ENCODE data around the gene BCL6B.

BCL6B gene

DNA sequence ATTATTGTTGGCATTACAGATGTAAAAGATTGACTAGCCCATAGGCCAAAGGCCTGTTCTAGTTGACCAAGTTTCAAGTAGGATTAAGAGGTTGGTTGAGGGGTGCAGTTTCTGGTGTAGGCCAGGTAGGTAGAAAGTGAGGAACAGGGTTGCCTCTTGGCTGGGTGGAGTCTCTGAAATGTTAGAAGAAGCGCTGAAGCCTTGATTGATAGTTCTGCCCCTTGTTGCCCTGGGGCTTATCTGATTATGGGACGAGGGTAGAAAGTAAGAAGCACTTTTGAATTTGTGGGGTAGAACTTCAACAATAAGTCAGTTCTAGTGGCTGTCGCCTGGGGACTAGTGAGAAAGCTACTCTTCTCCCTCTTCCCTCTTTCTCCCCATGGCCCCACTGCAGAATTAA is 6.2 kb downstream of the BCL6B start:
- TF ChIP-seq FOXP2 (optimal IDR thresholded peaks at IDR 0.05; ENCODE audit: control extremely low read depth, extremely low read length, insufficient read depth) (no peak), EZH2 (IDR thresholded peaks at IDR 0.05) (no peak), POLR2AphosphoS5 (IDR thresholded peaks at IDR 0.05; ENCODE audit: borderline replicate concordance, low read depth, low read length) (no peak)
- no peak overlapping the region for H3K9ac ChIP-seq (ENCODE audit: insufficient read length)
- DNase-seq (ENCODE audit: low read depth, low spot score) = no peak
- H3K4me3 ChIP-seq = no peak overlapping the region
- peak overlapping the region; percentile 44 for H3K27ac ChIP-seq
- H3K9me3 ChIP-seq (ENCODE audit: low read depth, low read length) = no peaks in the 10 kb centered on the region
- H3K36me3 ChIP-seq (ENCODE audit: insufficient read depth, low read length) = no peaks in the 10 kb centered on the region

DNA sequence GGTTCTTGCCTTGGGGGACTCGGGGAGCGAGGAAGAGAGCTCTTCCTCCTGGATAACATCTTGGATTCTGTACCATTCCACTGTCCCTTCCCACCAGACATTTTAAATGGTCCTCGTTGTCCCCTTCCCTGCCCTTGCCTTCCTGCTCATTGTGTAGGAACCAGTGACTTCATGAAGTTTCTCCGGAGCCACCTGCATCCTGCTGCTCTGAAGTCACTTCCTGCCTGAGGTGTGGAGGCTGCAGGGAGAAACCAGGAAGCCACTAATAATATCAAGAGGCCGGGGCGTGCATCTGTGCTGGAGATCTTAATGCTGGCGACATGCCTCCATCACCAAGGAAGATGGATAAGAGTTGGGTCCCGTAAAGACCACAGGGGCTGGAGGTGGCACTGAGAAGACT is 6.8 kb downstream of the BCL6B start:
- Histone ChIP-seq H3K4me3 (no peak overlapping the region), H3K9ac (ENCODE audit: insufficient read length) (no peak overlapping the region), H3K9me3 (ENCODE audit: low read depth, low read length) (no peaks in the 10 kb centered on the region), H3K36me3 (ENCODE audit: insufficient read depth, low read length) (no peaks in the 10 kb centered on the region), H3K27ac (peak overlapping the region; percentile 44)
- DNase-seq (ENCODE audit: low read depth, low spot score) = no peak
- TF ChIP-seq EZH2 (IDR thresholded peaks at IDR 0.05) (no peak), POLR2AphosphoS5 (IDR thresholded peaks at IDR 0.05; ENCODE audit: borderline replicate concordance, low read depth, low read length) (no peak), FOXP2 (optimal IDR thresholded peaks at IDR 0.05; ENCODE audit: control extremely low read depth, extremely low read length, insufficient read depth) (no peak)

DNA sequence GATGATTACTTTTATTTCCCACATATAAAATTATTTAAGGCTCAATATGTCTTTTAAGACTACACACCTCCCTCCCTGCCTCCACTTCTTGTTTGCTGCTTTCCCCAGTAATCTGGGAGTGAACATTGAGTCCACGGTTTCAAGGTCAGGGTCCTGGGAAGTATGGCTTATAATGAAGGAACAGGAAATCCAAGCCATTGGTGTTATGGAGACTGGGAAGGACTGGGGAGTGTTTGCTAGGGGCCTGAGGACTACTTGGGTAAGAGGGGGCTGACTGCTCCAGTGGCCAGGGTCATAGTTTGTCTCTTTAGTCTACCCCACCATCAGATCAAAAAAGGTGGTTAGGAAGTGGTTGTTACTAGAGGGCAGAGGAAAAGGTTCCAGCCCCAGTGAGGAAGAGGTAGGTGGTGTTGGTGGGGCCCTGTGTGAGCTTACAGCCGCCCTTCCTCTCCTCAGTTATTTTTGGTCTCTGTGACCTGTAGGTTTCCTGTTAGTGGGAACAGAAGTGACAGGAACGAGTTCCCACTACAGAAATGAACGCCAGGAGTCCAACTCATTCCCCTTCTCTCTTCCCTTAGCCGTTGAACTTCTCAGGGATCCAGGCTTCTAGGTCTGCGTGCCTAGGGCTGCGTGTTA is 12.2 kb downstream of the BCL6B start:
- peak overlapping the region; percentile 94 for H3K4me3 ChIP-seq
- no peaks in the 10 kb centered on the region for H3K9me3 ChIP-seq (ENCODE audit: low read depth, low read length)
- no peak for TF ChIP-seq EZH2 (IDR thresholded peaks at IDR 0.05)
- TF ChIP-seq POLR2AphosphoS5 (IDR thresholded peaks at IDR 0.05; ENCODE audit: borderline replicate concordance, low read depth, low read length) = no peak
- TF ChIP-seq FOXP2 (optimal IDR thresholded peaks at IDR 0.05; ENCODE audit: control extremely low read depth, extremely low read length, insufficient read depth) = no peak
- peak overlapping the region; percentile 85 for H3K9ac ChIP-seq (ENCODE audit: insufficient read length)
- H3K27ac ChIP-seq = peak overlapping the region; percentile 77
- DNase-seq (ENCODE audit: low read depth, low spot score) = no peak
- H3K36me3 ChIP-seq (ENCODE audit: insufficient read depth, low read length) = no peaks in the 10 kb centered on the region

DNA sequence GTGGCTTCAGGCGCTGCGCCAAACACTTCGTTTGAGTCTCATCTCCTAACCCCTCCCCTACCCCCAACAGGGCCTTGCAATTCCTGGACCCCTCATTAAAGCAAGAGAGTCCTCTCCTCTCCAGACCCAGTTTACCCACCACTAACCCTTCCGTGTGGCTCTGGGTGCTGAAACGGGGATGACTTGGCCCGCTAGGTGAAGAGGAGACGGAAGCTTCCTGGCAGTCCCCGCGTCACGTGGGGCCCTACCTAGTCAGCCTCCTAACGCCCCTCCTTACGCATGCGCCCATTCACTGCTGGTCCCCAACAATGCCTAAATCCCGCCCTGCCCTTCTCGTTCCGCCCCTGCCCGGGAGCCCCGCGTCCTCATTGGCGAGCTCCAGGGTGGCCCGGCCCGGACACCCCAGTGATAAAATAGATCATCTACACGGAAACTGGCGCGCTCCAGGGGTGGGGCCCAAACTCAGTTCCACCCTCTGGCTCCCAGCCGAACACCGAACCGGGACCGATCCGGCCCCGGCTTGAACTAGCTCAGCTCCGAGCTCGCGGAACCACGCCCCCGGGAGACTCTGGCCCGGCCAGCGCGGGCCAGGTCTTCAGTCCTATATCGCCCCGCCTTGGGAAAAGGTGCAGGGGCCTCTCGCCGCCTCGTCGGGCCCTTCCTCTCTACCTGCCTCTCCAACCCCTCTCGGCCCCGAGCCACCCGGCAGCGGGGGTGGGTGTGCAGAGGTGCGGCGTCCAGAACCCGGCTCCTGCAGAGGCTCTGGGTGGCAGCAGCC is 12.9 kb downstream of the BCL6B start, which contains the start of gene SLC16A13:
Gene SLC16A13, plus strand, starts transcription at position 425 of the 778 bp plus-strand sequence. CDS start 368 bp downstream, outside the sequence.
- no peaks in the 10 kb centered on the region for H3K36me3 ChIP-seq (ENCODE audit: insufficient read depth, low read length)
- TF ChIP-seq EZH2 (IDR thresholded peaks at IDR 0.05) (no peak), POLR2AphosphoS5 (IDR thresholded peaks at IDR 0.05; ENCODE audit: borderline replicate concordance, low read depth, low read length) (peak; percentile 82)
- H3K9me3 ChIP-seq (ENCODE audit: low read depth, low read length) = no peaks in the 10 kb centered on the region
- DNase-seq (ENCODE audit: low read depth, low spot score) = peak; percentile 65
- peak within 1 kb of the TSS; percentile 85 for H3K9ac ChIP-seq (ENCODE audit: insufficient read length)
- peak within 1 kb of the TSS; percentile 94 for H3K4me3 ChIP-seq
- peak within 1 kb of the TSS; percentile 77 for H3K27ac ChIP-seq

DNA sequence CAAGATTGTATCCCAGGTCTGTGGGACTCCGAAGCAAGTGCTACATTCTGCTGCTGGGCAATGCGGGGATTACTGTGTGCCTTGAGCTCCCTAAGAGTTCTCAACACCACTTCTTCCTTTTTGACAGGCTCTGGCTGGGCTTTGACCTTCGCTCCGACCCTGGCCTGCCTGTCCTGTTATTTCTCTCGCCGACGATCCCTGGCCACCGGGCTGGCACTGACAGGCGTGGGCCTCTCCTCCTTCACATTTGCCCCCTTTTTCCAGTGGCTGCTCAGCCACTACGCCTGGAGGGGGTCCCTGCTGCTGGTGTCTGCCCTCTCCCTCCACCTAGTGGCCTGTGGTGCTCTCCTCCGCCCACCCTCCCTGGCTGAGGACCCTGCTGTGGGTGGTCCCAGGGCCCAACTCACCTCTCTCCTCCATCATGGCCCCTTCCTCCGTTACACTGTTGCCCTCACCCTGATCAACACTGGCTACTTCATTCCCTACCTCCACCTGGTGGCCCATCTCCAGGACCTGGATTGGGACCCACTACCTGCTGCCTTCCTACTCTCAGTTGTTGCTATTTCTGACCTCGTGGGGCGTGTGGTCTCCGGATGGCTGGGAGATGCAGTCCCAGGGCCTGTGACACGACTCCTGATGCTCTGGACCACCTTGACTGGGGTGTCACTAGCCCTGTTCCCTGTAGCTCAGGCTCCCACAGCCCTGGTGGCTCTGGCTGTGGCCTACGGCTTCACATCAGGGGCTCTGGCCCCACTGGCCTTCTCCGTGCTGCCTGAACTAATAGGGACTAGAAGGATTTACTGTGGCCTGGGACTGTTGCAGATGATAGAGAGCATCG is 15.4 kb downstream of the BCL6B start:
- TF ChIP-seq EZH2 (IDR thresholded peaks at IDR 0.05) (no peak), POLR2AphosphoS5 (IDR thresholded peaks at IDR 0.05; ENCODE audit: borderline replicate concordance, low read depth, low read length) (no peak; the same call in 1 of the 2 replicates), FOXP2 (optimal IDR thresholded peaks at IDR 0.05; ENCODE audit: control extremely low read depth, extremely low read length, insufficient read depth) (no peak)
- no peak overlapping the region for H3K4me3 ChIP-seq

DNA sequence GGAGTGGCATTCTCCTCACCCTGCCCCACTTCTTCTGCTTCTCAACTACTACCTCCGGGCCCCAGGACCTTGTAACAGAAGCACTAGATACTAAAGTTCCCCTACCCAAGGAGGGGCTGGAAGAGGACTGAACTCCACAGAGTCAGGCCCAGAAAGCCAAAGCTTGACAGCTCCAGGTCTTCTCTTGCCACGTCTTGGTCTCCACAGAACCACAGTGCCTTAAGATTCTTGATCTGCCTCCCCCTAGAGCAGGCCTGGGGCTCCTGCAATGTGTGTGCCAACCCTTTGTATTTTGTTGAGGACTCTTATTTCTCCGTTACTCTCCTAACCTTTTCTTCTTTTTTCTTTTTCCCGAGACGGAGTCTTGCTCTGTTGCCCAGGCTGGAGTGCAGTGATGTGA is 17.0 kb downstream of the BCL6B start:
- Histone ChIP-seq H3K9me3 (ENCODE audit: low read depth, low read length) (no peaks in the 10 kb centered on the region), H3K9ac (ENCODE audit: insufficient read length) (no peak overlapping the region), H3K4me3 (no peak overlapping the region), H3K36me3 (ENCODE audit: insufficient read depth, low read length) (no peaks in the 10 kb centered on the region), H3K27ac (no peak overlapping the region)
- TF ChIP-seq POLR2AphosphoS5 (IDR thresholded peaks at IDR 0.05; ENCODE audit: borderline replicate concordance, low read depth, low read length) (no peak), FOXP2 (optimal IDR thresholded peaks at IDR 0.05; ENCODE audit: control extremely low read depth, extremely low read length, insufficient read depth) (no peak), EZH2 (IDR thresholded peaks at IDR 0.05) (no peak)
- no peak for DNase-seq (ENCODE audit: low read depth, low spot score)

More for the DNA sequence above, 15.4 kb downstream of the BCL6B start:
- no peak overlapping the region for H3K27ac ChIP-seq
- H3K36me3 ChIP-seq (ENCODE audit: insufficient read depth, low read length) = no peaks in the 10 kb centered on the region
- H3K9me3 ChIP-seq (ENCODE audit: low read depth, low read length) = no peaks in the 10 kb centered on the region
- no peak for DNase-seq (ENCODE audit: low read depth, low spot score)
- no peak overlapping the region for H3K9ac ChIP-seq (ENCODE audit: insufficient read length)

DNA sequence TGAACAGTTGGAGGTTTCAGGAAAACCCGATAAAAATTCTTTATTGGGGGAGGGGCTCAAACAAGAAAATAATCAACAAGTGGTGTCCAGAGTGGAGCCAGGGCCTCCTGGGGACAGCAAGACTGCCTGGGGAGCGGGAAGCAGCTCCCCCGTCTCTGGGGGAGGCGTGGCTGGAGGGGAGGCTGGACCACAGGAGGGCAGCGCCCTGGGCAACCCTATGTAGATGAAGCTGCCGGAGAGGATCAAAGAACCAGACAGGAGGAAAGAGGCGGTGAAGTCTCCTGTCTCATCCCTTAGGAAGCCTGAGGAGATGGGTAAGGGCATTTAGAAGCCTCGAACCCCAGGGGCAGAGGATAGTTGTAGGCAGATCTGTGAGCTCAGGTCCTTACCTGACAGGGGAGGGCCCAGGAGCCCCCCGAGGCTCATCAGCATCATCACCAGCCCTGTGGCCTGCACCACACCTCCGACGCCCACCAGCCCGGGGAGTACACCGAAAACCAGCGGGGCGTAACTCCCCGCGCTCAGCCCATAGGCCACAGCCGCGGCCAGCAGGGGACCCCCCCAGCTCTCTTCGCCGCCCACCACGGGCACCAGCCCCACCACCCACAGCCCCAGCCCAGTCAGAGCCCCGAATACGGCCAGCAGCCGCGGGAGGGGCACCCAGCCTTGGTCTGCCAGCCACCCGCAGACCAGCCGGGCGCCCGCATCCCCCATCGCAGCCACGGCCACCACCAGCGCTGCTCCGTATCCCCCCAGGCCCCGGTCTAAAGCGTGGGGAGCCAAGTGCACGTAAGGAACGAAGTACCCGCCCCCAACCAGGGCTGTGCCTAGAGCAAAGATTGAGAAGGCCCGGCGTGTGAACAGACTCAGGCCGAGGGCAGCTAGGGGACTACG is 19.0 kb downstream of the BCL6B start:
- Histone ChIP-seq H3K9ac (ENCODE audit: insufficient read length) (no peak overlapping the region), H3K36me3 (ENCODE audit: insufficient read depth, low read length) (no peaks in the 10 kb centered on the region), H3K9me3 (ENCODE audit: low read depth, low read length) (no peaks in the 10 kb centered on the region), H3K27ac (no peak overlapping the region), H3K4me3 (no peak overlapping the region)
- TF ChIP-seq POLR2AphosphoS5 (IDR thresholded peaks at IDR 0.05; ENCODE audit: borderline replicate concordance, low read depth, low read length) = no peak
- no peak for TF ChIP-seq EZH2 (IDR thresholded peaks at IDR 0.05)
- TF ChIP-seq FOXP2 (optimal IDR thresholded peaks at IDR 0.05; ENCODE audit: control extremely low read depth, extremely low read length, insufficient read depth) = no peak
- DNase-seq (ENCODE audit: low read depth, low spot score) = no peak

All from SK-N-MC (cell line).